Spleen (tissue), 7 donors: ENCODE measurements around the gene GRID2.

Experiments used
- CTCF ChIP-seq, 11 experiments: fragments of 200-600 bp in 7 of 11; fragments of 450-650 bp in 4 of 11; sonication (generic) in 4 of 11; IDR thresholded peaks in 8 of 11; conservative IDR thresholded peaks in 3 of 11; 1 replicate in 7 of 11; 2 replicates in 4 of 11; pipeline versions ENCODE4 v1.4.0 to v1.8.0; 2016 to 2021; ENCODE audit warnings: antibody characterized with exemption in 11 of 11, inconsistent platforms in 4 of 11, mild to moderate bottlenecking in 1 of 11
- POLR2A ChIP-seq, 3 donors: fragments of 450-650 bp; IDR thresholded peaks; one replicate each; pipeline ENCODE4 v1.5.1; 2017; ENCODE audit warnings: antibody characterized with exemption in 3 of 3, mild to moderate bottlenecking in 1 of 3
- POLR2AphosphoS5 ChIP-seq, 3 donors: sonication (generic); formaldehyde crosslinking; IDR thresholded peaks; one replicate each; pipeline ENCODE4 v1.5.1; 2017; ENCODE audit warnings: antibody characterized with exemption in 3 of 3
- donor health status: DM: no; HTN: no; CAD: no; lungs with moderate emphysema.
- donor health status: DM: no; HTN: no; CAD: no.
- donor health status: DM: no; HTN: no; CAD: no.

GRCh38 chr4:92263010-92263409 lies 40.8 kb upstream of the GRID2 start:
- no peak for TF ChIP-seq CTCF (IDR thresholded peaks at IDR 0.05 in 8 of 11, conservative IDR thresholded peaks at IDR 0.05 in 3 of 11)
- TF ChIP-seq POLR2AphosphoS5 (IDR thresholded peaks at IDR 0.05): no peak
- TF ChIP-seq POLR2A (IDR thresholded peaks at IDR 0.05): no peak
